Cardiac muscle cell (in vitro differentiated cells and primary cell): ENCODE measurements around the gene CD63. TPM values are rescaled to one million over a fixed set of nuclear protein-coding genes. Genes with fewer than 3 reads are reported as not detected.

Experiments
- DNase-seq, 2 donors: peaks; one replicate each; pipeline versions ENCODE4 v3.0.0 to v3.0.0-alpha.2; 2010 to 2017; ENCODE audit warnings: low read depth in 1 of 2, low spot score in 1 of 2
- H3K27ac ChIP-seq: fragments of 200-600 bp; sonication (generic); 2 replicates; pipeline ENCODE4 v1.5.1; 2016
- H3K27me3 ChIP-seq: fragments of 200-600 bp; sonication (generic); 2 replicates; pipeline ENCODE4 v1.6.0; 2016; ENCODE audit warnings: control low read depth
- H3K36me3 ChIP-seq: fragments of 200-600 bp; sonication (generic); 2 replicates; pipeline ENCODE4 v1.5.1; 2016; ENCODE audit warnings: control low read depth
- H3K4me1 ChIP-seq: fragments of 200-600 bp; sonication (generic); 2 replicates; pipeline ENCODE4 v1.8.1; 2017; ENCODE audit warnings: low read depth, mild to moderate bottlenecking, mixed run types
- H3K4me3 ChIP-seq: fragments of 200-600 bp; sonication (generic); 2 replicates; pipeline ENCODE4 v1.5.1; 2016; ENCODE audit warnings: mild to moderate bottlenecking
- H3K9me3 ChIP-seq: fragments of 200-600 bp; sonication (generic); 2 replicates; pipeline ENCODE4 v1.5.1; 2017; ENCODE audit warnings: low read depth, mild to moderate bottlenecking, control low read depth
- polyA plus RNA-seq: library from polyadenylated mRNA; unstranded; fragments of >200 nt; fragmentation: Nextera tagmentation; extraction: Ambion mirVana; gene quantifications from 2 replicates; pipeline ENCODE4 v1.2.1, GENCODE V29; 2016
- total RNA-seq: library from RNA; depleted of rRNA; stranded (reverse); fragments of >200 nt; gene quantifications from 2 replicates; pipeline ENCODE4 v1.2.3, GENCODE V29; 2016
- TF ChIP-seq, protein P1 (sequence below): IDR thresholded peaks from 2 replicates; pipeline ENCODE4 v1.5.1; 2012; ENCODE audit warnings: low read depth, mild to moderate bottlenecking, low read length

The CD63 gene
- total and polyA plus RNA-seq, 2 experiments from 2014 or later = 268 to 1,103 TPM

DNA sequence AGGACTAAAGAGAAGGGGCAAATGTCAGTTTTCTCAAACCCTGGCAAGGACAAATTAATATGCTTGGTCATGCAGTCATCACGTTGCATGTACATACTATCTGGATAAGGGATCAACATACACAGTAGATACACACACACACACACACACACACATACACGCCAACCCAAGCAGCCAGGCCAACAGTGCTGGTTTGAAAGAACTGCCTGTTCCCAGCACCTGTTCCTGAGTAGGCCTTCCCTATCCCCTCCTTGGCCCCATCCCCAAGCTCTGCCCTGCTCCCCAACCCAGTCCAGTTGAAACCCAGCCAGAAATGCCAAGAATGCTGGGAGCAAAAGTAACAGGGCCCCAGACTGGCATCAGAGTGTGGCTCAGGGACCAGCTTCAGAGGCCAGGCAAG is 25.5 kb downstream of the CD63 start:
- peaks cover 21% of the 10 kb centered on the region for H3K4me1 ChIP-seq
- TF ChIP-seq, protein P1, sequence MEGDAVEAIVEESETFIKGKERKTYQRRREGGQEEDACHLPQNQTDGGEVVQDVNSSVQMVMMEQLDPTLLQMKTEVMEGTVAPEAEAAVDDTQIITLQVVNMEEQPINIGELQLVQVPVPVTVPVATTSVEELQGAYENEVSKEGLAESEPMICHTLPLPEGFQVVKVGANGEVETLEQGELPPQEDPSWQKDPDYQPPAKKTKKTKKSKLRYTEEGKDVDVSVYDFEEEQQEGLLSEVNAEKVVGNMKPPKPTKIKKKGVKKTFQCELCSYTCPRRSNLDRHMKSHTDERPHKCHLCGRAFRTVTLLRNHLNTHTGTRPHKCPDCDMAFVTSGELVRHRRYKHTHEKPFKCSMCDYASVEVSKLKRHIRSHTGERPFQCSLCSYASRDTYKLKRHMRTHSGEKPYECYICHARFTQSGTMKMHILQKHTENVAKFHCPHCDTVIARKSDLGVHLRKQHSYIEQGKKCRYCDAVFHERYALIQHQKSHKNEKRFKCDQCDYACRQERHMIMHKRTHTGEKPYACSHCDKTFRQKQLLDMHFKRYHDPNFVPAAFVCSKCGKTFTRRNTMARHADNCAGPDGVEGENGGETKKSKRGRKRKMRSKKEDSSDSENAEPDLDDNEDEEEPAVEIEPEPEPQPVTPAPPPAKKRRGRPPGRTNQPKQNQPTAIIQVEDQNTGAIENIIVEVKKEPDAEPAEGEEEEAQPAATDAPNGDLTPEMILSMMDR = no peak
- DNase-seq = no peak
- H3K27ac ChIP-seq = no peak overlapping the region
- H3K9me3 ChIP-seq = no peaks in the 10 kb centered on the region
- H3K27me3 ChIP-seq = no peaks in the 10 kb centered on the region
- no peaks in the 10 kb centered on the region for H3K36me3 ChIP-seq
- H3K4me3 ChIP-seq = no peak overlapping the region

DNA sequence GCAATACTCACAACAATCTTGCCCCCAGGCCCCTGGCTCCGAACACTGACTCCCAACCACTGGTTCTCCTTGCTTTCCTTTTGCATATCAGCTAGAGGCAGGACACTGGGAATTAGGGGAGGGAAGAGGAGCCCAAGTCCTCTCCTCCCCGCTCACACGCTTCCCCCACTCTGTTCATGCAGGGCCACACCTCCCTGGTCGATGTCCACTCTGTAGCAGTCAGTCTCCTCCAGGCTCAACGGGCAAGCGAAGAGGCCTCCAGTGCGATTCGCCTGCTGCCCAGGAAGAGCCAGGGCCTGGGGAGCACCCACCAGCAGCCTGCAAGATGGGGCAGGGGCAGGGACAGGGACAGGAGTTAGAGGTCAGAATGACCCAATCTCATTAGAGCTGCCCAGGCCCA is 25.9 kb downstream of the CD63 start:
- Histone ChIP-seq H3K36me3 (no peaks in the 10 kb centered on the region), H3K4me3 (no peak overlapping the region), H3K27me3 (no peaks in the 10 kb centered on the region), H3K27ac (no peak overlapping the region), H3K4me1 (peaks cover 20% of the 10 kb centered on the region), H3K9me3 (no peaks in the 10 kb centered on the region)
- no peak for DNase-seq
- TF ChIP-seq, protein P1 = no peak

DNA sequence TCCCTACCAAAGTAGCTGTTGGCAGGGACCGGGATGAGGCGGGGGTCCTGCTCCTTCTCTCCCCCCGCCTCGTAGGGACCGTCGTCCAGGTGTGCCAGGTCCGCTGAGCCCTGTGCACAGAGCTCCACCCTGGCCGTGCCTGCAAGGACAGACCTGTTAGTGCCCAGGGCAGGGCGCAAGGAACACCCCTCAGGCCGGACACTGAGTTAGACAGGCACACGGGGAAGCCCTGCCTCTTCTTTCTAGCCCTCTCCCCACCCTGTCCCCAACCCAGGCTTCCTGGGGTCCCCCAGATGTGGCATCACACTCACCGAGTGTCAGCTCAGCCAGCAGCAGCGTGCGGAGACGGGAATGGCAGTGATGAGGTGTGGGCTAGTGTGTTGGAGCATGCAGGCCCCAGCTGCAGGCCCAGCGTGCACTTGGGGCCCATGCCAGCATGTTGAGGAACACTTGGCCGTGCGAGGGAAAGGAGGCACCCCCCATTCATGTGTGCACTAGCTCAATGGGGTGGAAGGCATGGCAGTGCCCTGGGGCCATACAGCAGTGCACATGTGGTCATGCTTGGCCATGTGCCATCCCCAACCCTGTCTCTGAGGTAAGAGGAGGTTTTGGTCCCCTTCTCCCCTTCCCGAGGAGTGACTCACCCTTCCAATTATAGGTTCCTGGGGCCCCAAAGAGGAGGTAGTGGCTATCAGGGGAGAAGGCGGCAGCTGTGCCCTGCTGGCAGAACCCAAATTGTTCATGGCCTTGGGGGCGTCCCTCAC is 28.4 kb downstream of the CD63 start:
- TF ChIP-seq, protein P1 = no peak
- Histone ChIP-seq H3K4me1 (peaks cover 6% of the 10 kb centered on the region), H3K9me3 (no peaks in the 10 kb centered on the region), H3K4me3 (no peak overlapping the region), H3K27ac (no peak overlapping the region), H3K36me3 (peaks cover 6% of the 10 kb centered on the region), H3K27me3 (no peaks in the 10 kb centered on the region)
- DNase-seq = no peak

DNA sequence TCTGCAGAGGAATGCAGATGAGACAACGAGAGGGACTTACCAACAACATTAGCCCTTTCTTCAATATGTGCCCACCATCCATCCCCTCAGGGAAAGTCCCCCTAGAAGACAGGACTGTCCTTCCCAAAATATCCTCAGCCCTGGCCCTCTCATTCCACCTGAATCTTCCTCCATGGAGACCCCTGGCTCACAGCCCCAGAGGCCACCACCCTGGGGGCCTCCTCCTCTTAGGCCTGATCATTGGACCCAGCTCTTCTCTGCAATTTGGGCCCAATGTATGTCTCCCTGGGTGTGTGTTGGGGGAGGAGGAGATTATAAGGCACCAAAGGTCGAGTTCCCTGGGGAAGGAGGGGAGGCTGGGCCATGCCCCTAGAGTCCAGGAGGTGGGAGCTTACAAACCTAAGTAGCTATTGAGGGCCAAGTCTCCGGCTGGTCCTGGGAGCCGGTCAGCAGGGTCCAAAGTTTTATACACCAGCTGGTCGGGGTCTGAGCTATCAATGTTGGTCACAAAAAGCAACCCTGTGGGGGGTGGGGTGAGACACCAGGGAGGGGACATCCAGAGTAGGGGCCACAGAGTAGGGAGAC is 29.2 kb downstream of the CD63 start:
- peaks cover 12% of the 10 kb centered on the region for H3K36me3 ChIP-seq
- H3K27ac ChIP-seq = no peak overlapping the region
- no peaks in the 10 kb centered on the region for H3K4me1 ChIP-seq
- no peaks in the 10 kb centered on the region for H3K27me3 ChIP-seq
- no peak overlapping the region for H3K4me3 ChIP-seq
- no peak for DNase-seq
- no peaks in the 10 kb centered on the region for H3K9me3 ChIP-seq
- TF ChIP-seq, protein P1 = no peak

DNA sequence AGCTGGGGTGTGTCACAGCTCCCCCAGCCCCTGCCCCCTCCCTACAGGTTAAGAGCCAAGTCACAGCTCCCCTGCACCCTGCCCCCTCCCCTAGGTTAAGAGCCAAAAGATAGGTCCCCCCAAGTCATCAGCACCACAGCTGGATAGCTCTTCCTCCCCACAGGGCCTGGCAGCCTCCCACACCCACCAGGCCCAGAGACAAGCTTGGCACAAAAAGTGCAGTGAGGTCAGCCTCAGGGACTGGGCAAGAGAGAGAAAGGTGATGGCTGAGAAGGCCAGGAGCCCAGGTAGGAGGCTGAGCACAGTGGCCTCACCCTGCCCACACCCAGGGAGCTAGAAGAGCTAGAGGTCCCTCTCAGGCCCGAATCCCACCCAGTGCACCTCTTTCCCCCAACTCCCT is 29.8 kb downstream of the CD63 start:
- H3K9me3 ChIP-seq = no peaks in the 10 kb centered on the region
- H3K27me3 ChIP-seq = no peaks in the 10 kb centered on the region
- H3K36me3 ChIP-seq = peaks cover 18% of the 10 kb centered on the region
- no peaks in the 10 kb centered on the region for H3K4me1 ChIP-seq
- DNase-seq = no peak
- TF ChIP-seq, protein P1 = no peak
- no peak overlapping the region for H3K4me3 ChIP-seq
- no peak overlapping the region for H3K27ac ChIP-seq
